Measurements from ENCODE around the gene SPINK9. TPM values are rescaled to one million over a fixed set of nuclear protein-coding genes. Genes with fewer than 3 reads are reported as not detected.

The SPINK9 gene
- total RNA-seq, 2 experiments from 2014 or later, result not detected

GRCh38 chr5:148374690-148375360 lies 39.5 kb downstream of the SPINK9 start:
- POLR2A ChIA-PET, result no interaction called here

GRCh38 chr5:148376198-148376597 lies 40.8 kb downstream of the SPINK9 start:
- Mint-ChIP-seq H3K4me3 (no peak overlapping the region), H3K27ac (no peak overlapping the region), H3K9me3 (peaks cover 11% of the 10 kb centered on the region), H3K4me1 (ENCODE audit: low read depth) (peaks cover 6% of the 10 kb centered on the region), H3K27me3 (no peaks in the 10 kb centered on the region), H3K36me3 (peaks cover 18% of the 10 kb centered on the region)
- POLR2A ChIA-PET, result no interaction called here
- intact Hi-C loops (cut with micrococcal nuclease), result loop anchor here (10.0 kb wide), 1 partner anchor 421 kb away; no protein-coding TSS in a partner anchor
- no peak for DNase-seq
- CTCF ChIA-PET, result interaction anchor here (0.7 to 1.8 kb wide), 2 partner anchors 23 to 196 kb away, joined by 5 read pairs; no protein-coding TSS in a partner anchor

More at GRCh38 chr5:148374690-148375360, 39.5 kb downstream of the SPINK9 start:
- intact Hi-C loops (cut with micrococcal nuclease), result loop anchor here (1.0 to 10.0 kb wide), 3 partner anchors 196 to 420 kb away; no protein-coding TSS in a partner anchor
- DNase-seq, result peak; percentile 11
- no peak overlapping the region for H3K4me3 Mint-ChIP-seq
- CTCF ChIA-PET, result interaction anchor here (0.6 to 1.8 kb wide), 10 partner anchors 69 to 425 kb away, joined by 3 to 6 read pairs (median 3); no protein-coding TSS in a partner anchor
- peaks cover 12% of the 10 kb centered on the region for H3K9me3 Mint-ChIP-seq
- no peaks in the 10 kb centered on the region for H3K27me3 Mint-ChIP-seq
- H3K27ac Mint-ChIP-seq, result no peak overlapping the region
- H3K36me3 Mint-ChIP-seq, result peaks cover 16% of the 10 kb centered on the region
- H3K4me1 Mint-ChIP-seq (ENCODE audit: low read depth), result peaks cover 3% of the 10 kb centered on the region

- DNase-seq, result no peak
- no peak overlapping the region for H3K27ac Mint-ChIP-seq
- peaks cover 11% of the 10 kb centered on the region for H3K9me3 Mint-ChIP-seq
- H3K36me3 Mint-ChIP-seq, result peaks cover 18% of the 10 kb centered on the region
- ChIA-PET POLR2A (no interaction called here), CTCF (no interaction called here)
- H3K27me3 Mint-ChIP-seq, result no peaks in the 10 kb centered on the region
- H3K4me3 Mint-ChIP-seq, result no peak overlapping the region
- H3K4me1 Mint-ChIP-seq (ENCODE audit: low read depth), result peaks cover 10% of the 10 kb centered on the region
- intact Hi-C loops (cut with micrococcal nuclease), result loop anchor here (10.0 kb wide), 1 partner anchor 424 kb away; no protein-coding TSS in a partner anchor
These were observed 43.3 kb downstream of the SPINK9 start for GRCh38 chr5:148378670-148379069.

- CTCF ChIA-PET, result no interaction called here
- no peak overlapping the region for H3K4me3 Mint-ChIP-seq
- no peaks in the 10 kb centered on the region for H3K27me3 Mint-ChIP-seq
- DNase-seq, result no peak
- H3K9me3 Mint-ChIP-seq, result peaks cover 11% of the 10 kb centered on the region
- intact Hi-C loops (cut with micrococcal nuclease), result loop anchor here (10.0 kb wide), 1 partner anchor 425 kb away; no protein-coding TSS in a partner anchor
- no peak overlapping the region for H3K27ac Mint-ChIP-seq
- H3K36me3 Mint-ChIP-seq, result peaks cover 23% of the 10 kb centered on the region
- POLR2A ChIA-PET, result no interaction called here
- H3K4me1 Mint-ChIP-seq (ENCODE audit: low read depth), result peaks cover 10% of the 10 kb centered on the region
These were observed 44.0 kb downstream of the SPINK9 start for GRCh38 chr5:148379340-148379739.

- no peaks in the 10 kb centered on the region for H3K27me3 Mint-ChIP-seq
- peaks cover 11% of the 10 kb centered on the region for H3K9me3 Mint-ChIP-seq
- ChIA-PET POLR2A (interaction anchor here (0.6 kb wide), 1 partner anchor 29 kb away, joined by 3 read pairs; no protein-coding TSS in a partner anchor), CTCF (interaction anchor here (1.1 kb wide), 1 partner anchor 102 kb away, joined by 3 read pairs; no protein-coding TSS in a partner anchor)
- peaks cover 31% of the 10 kb centered on the region for H3K36me3 Mint-ChIP-seq
- H3K4me3 Mint-ChIP-seq, result no peak overlapping the region
- intact Hi-C loops (cut with micrococcal nuclease), result loop anchor here (2.0 to 10.0 kb wide), 5 partner anchors 203 to 1935 kb away; partner anchors contain the start of genes CSNK1A1 and TCERG1
- no peak overlapping the region for H3K27ac Mint-ChIP-seq
- DNase-seq, result no peak
- H3K4me1 Mint-ChIP-seq (ENCODE audit: low read depth), result peaks cover 35% of the 10 kb centered on the region
These were observed 46.5 kb downstream of the SPINK9 start for GRCh38 chr5:148381906-148382305.

GRCh38 chr5:148382961-148383360 lies 47.6 kb downstream of the SPINK9 start:
- peak overlapping the region; percentile 86 for H3K4me3 Mint-ChIP-seq
- DNase-seq, result no peak
- peaks cover 45% of the 10 kb centered on the region for H3K4me1 Mint-ChIP-seq (ENCODE audit: low read depth)
- peaks cover 11% of the 10 kb centered on the region for H3K9me3 Mint-ChIP-seq
- H3K36me3 Mint-ChIP-seq, result peaks cover 34% of the 10 kb centered on the region
- H3K27me3 Mint-ChIP-seq, result no peaks in the 10 kb centered on the region
- H3K27ac Mint-ChIP-seq, result peak overlapping the region; percentile 92
- intact Hi-C loops (cut with micrococcal nuclease), result loop anchor here (1.0 to 10.0 kb wide), 7 partner anchors 197 to 1936 kb away; partner anchors contain the start of genes CSNK1A1 and TCERG1
- ChIA-PET CTCF (no interaction called here), POLR2A (no interaction called here)

GRCh38 chr5:148383564-148384379 lies 48.4 kb downstream of the SPINK9 start, which contains the start of gene FBXO38:
Gene FBXO38, plus strand, starts transcription at chr5:148383958. Its CDS starts 10,819 bp downstream, at chr5:148394777.
- ChIA-PET POLR2A (interaction anchor here (0.8 kb wide), 1 partner anchor 10 kb away, joined by 3 read pairs; no protein-coding TSS in a partner anchor), CTCF (interaction anchor here (0.8 to 1.6 kb wide), 3 partner anchors 29 to 350 kb away, joined by 3 to 5 read pairs (median 4); no protein-coding TSS in a partner anchor)
- peaks cover 53% of the 10 kb centered on the region for H3K4me1 Mint-ChIP-seq (ENCODE audit: low read depth)
- peak within 1 kb of the TSS; percentile 92 for H3K27ac Mint-ChIP-seq
- H3K27me3 Mint-ChIP-seq, result no peaks in the 10 kb centered on the region
- peaks cover 30% of the 10 kb centered on the region for H3K36me3 Mint-ChIP-seq
- H3K9me3 Mint-ChIP-seq, result peaks cover 4% of the 10 kb centered on the region
- intact Hi-C loops (cut with micrococcal nuclease), result loop anchor here (1.0 to 10.0 kb wide), 8 partner anchors 17 to 1936 kb away; partner anchors contain the start of genes CSNK1A1 and TCERG1
- H3K4me3 Mint-ChIP-seq, result peak within 1 kb of the TSS; percentile 86
- peak; percentile 98 for DNase-seq

- intact Hi-C loops (cut with micrococcal nuclease), result loop anchor here (2.0 to 10.0 kb wide), 4 partner anchors 16 to 1937 kb away; partner anchors contain the start of genes CSNK1A1 and TCERG1
- peak; percentile 36 for DNase-seq
- Mint-ChIP-seq H3K4me3 (peak overlapping the region; percentile 86), H3K36me3 (peaks cover 29% of the 10 kb centered on the region), H3K27me3 (no peaks in the 10 kb centered on the region), H3K4me1 (ENCODE audit: low read depth) (peaks cover 59% of the 10 kb centered on the region), H3K27ac (peak overlapping the region; percentile 92), H3K9me3 (no peaks in the 10 kb centered on the region)
- ChIA-PET POLR2A (interaction anchor here (0.8 kb wide), 1 partner anchor 10 kb away, joined by 3 read pairs; no protein-coding TSS in a partner anchor), CTCF (interaction anchor here (0.8 to 1.6 kb wide), 3 partner anchors 28 to 349 kb away, joined by 3 to 5 read pairs (median 4); no protein-coding TSS in a partner anchor)
These were observed 49.0 kb downstream of the SPINK9 start for GRCh38 chr5:148384380-148384737.

- intact Hi-C loops (cut with micrococcal nuclease), result loop anchor here (2.0 to 10.0 kb wide), 2 partner anchors 16 to 1170 kb away; partner anchors contain the start of gene CSNK1A1
- CTCF ChIA-PET, result interaction anchor here (1.6 kb wide), 1 partner anchor 346 kb away, joined by 5 read pairs; no protein-coding TSS in a partner anchor
- Mint-ChIP-seq H3K4me1 (ENCODE audit: low read depth) (peaks cover 57% of the 10 kb centered on the region), H3K27me3 (no peaks in the 10 kb centered on the region), H3K9me3 (no peaks in the 10 kb centered on the region), H3K27ac (peak overlapping the region; percentile 48), H3K4me3 (peak overlapping the region; percentile 86), H3K36me3 (peaks cover 29% of the 10 kb centered on the region)
- no peak for DNase-seq
- POLR2A ChIA-PET, result no interaction called here
These were observed 49.7 kb downstream of the SPINK9 start for GRCh38 chr5:148385094-148385493.

- H3K4me3 Mint-ChIP-seq, result no peak overlapping the region
- intact Hi-C loops (cut with micrococcal nuclease), result loop anchor here (10.0 kb wide), 1 partner anchor 1169 kb away; the partner anchor contains the start of gene CSNK1A1
- H3K27me3 Mint-ChIP-seq, result no peaks in the 10 kb centered on the region
- ChIA-PET POLR2A (no interaction called here), CTCF (no interaction called here)
- no peaks in the 10 kb centered on the region for H3K9me3 Mint-ChIP-seq
- H3K27ac Mint-ChIP-seq, result peak overlapping the region; percentile 48
- DNase-seq, result no peak
- peaks cover 64% of the 10 kb centered on the region for H3K4me1 Mint-ChIP-seq (ENCODE audit: low read depth)
- peaks cover 33% of the 10 kb centered on the region for H3K36me3 Mint-ChIP-seq
These were observed 50.7 kb downstream of the SPINK9 start for GRCh38 chr5:148386041-148386440.

- Mint-ChIP-seq H3K36me3 (peaks cover 33% of the 10 kb centered on the region), H3K27me3 (no peaks in the 10 kb centered on the region), H3K4me1 (ENCODE audit: low read depth) (peaks cover 75% of the 10 kb centered on the region), H3K27ac (peak overlapping the region; percentile 36), H3K4me3 (no peak overlapping the region), H3K9me3 (no peaks in the 10 kb centered on the region)
- no peak for DNase-seq
- ChIA-PET CTCF (interaction anchor here (1.2 kb wide), 1 partner anchor 344 kb away, joined by 5 read pairs; no protein-coding TSS in a partner anchor), POLR2A (no interaction called here)
- intact Hi-C loops (cut with micrococcal nuclease), result loop anchor here (10.0 kb wide), 1 partner anchor 1167 kb away; the partner anchor contains the start of gene CSNK1A1
These were observed 52.0 kb downstream of the SPINK9 start for GRCh38 chr5:148387325-148387724.
